ENCODE results near the gene OPRD1. TPM values are rescaled to one million over a fixed set of nuclear protein-coding genes. Genes with fewer than 3 reads are reported as not detected.
"Not testable (repeated sequence)": the region's sequence is repeated elsewhere in the genome, so short reads cannot be mapped to it uniquely, and the experiment has no call there.

OPRD1 gene
- total RNA-seq, 1 donor from 2014 or later = not detected

DNA sequence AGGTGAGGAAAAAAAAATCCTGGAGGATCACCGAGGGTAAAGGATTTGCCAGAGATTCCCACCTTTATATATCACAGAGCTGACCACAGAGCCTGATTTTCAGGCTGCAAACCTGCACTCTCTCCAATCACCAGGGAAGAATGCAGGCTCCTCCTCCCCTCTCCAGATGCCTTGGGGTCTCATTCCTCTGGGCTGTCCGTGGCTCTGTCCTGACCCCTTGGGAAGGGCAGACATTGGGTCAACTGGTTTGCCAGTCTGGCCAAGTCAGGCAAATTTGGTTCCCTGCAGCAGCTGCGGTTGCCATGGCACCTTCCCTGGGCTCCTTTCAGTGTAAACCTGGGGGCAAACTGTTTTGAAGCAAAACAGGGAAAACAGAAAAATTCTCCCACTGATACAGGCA, 11.6 kb upstream of the OPRD1 start:
- intact Hi-C loops (cut with micrococcal nuclease) = no loop called here

DNA sequence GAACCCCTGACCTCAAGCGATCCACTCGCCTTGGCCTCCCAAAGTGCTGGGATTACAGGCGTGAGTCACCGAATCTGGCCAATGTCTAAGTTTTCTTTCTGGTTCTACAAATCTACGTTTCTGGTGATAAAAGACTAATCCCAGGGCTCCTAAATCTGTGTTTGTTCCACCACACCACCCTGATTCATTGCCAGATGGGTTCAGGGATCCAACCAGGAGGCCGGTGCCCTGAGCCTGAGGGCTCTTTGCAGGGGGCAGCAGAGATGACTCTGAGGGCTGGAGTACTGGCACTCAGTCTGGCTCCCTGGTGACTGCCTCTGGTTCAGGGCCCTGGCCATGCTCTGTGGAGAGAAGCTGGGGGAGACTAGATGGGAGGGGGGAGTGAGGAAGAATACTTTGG, 10.5 kb upstream of the OPRD1 start:
- intact Hi-C loops (cut with micrococcal nuclease) = no loop called here

DNA sequence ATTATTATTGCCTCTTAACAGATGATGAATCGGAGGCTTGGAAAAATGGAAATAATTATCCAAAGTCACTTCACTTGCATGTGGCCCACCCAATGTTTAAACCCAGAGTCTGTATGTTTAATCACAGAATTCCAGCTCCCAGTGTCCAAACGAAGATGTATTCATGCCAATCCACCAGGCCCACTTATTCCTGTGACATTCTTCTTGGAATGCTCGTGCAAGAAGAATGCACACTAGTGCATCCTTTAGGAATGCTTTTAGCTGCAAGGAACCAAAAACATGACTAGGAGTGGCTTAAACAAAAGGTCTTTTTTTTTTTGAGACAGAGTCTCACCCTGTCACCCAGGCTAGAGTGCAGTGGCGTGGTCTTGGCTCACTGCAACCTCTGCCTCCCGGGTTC, 8.9 kb upstream of the OPRD1 start:
- intact Hi-C loops (cut with micrococcal nuclease) = no loop called here

DNA sequence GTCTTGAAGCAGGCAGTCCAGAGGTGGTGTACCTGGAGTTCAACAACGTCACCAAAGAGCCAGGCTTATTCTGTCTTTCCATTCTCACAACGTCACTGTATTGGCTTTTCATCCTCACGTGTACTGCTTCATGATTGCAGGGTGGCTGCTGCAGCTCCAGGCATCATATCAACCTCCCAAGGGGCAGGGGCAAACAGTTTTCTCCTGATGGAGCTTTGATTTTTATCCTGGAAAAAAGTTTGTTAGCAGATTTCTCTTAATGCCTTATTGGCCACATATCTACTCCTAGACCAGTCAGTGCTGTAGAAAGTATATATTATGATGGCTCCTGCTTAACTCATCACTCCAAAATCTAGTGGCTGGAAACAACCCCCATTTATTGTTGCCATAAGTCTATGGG, 8.3 kb upstream of the OPRD1 start:
- intact Hi-C loops (cut with micrococcal nuclease) = no loop called here

DNA sequence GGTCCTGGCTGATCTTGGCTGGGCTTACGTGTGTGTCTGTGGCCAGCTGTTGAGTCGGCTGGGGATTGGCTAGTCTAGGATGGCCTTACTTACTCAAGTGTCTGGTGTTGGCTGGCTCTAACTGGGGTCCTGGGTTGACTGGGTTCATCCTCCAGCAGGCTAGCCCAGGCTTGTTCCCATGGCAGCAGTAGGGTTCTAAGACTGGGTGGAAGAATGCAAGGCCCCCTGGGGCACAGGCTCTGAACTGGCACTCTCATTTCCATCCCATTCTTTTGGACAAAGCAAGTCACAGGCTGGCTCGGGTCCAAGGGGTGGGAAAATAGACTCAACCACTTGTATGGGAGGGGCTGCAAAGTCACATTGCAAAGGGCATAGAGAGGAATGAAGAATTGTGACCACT, 7.9 kb upstream of the OPRD1 start:
- intact Hi-C loops (cut with micrococcal nuclease) = no loop called here

DNA sequence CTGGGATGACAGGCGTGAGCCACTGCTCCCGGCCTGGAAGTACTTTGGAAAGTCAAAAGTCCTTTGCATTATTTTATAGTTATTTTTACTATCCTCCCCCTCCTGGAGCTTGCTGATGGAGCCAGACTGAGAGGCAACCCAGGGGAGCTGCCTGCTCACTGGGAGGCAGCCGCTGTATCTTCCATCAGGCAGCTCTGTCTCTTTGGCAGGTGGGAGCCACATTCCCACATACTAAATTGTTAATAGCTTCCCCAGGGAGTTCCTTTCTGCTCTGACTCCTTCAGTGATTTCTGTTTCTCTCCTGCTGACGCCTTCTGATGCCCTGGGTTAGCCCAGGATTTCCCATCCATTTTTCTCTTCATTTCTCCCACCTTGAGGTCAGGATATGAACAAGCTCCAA, 4.9 kb upstream of the OPRD1 start:
- intact Hi-C loops (cut with micrococcal nuclease) = no loop called here

DNA sequence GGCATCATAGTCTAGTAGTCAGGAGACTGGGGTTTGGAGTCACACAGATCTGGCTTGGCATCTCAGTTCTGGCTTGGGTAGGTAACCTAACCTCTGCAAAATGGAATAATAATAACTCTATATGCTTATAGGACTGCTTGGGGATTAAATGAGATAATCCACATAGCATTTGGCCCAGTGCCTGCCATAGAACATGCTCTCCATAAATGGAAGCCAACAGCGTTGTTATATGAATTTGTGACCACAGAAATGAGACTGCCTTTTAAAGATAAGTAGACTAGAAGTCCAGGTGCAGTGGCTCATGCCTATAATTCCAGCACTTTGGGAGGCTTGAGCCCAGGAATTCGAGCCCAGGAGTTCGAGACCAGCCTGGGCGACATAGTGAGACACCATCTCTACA, 4.0 kb upstream of the OPRD1 start:
- intact Hi-C loops (cut with micrococcal nuclease) = no loop called here

DNA sequence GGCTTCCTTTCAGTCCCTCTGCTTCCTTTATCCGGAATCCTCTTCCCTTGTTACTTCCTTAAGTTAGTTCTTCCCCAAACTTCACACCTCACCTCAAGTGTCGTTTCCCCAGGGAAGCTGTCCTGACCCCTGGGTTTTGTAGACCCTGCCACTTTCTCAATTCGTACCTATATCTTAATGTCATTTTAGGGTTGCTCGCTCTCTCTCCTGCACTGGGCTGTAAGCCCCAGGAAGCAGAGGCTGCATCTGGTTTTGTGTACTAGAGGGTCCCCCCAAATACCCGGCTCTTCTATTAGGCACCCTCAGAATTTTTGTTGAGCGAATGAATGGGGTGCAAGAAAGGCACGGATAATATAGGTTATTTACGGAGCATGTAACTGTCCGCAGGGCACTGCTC, 603 bp upstream of the OPRD1 start:
- intact Hi-C loops (cut with micrococcal nuclease) = no loop called here

DNA sequence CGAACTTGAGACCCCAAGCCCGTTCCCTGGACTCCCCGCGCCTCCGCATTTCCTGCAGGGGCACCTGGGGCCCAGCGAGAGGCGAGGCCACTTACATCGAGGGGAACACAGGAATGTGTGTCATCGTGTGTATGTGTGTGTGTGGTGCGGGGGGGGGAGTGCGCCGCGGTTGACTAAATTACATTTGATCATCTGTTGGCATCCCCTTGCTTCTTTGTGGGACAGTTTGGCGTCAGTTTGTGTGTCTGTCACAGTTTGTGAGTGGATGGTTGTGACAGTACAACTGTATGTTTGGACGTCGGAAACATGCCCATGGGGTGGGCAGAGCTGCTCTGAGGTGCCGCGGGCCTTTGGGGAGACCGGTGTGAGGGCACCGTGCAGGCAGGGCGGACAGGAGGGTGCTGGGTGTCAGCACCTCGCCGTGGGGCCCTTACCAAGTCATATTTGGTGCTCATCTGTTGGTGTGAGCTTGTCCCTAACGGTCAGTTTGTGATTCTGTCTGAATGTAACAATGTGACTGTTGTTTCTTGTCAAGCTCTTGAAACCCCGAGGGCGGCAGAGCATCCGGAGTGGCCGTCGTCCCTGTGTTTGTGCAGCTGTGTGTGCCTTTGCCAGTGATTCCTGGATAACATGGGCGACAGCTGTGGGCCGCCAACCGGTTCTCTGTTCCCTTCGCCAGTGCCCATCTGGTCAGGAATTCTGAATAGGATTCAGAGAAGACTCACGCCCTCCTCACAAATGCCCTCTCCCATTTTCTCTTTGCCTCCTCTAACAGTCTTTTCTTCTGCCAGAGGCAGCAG, 899 bp downstream of the OPRD1 start:
- intact Hi-C loops (cut with micrococcal nuclease) = no loop called here

DNA sequence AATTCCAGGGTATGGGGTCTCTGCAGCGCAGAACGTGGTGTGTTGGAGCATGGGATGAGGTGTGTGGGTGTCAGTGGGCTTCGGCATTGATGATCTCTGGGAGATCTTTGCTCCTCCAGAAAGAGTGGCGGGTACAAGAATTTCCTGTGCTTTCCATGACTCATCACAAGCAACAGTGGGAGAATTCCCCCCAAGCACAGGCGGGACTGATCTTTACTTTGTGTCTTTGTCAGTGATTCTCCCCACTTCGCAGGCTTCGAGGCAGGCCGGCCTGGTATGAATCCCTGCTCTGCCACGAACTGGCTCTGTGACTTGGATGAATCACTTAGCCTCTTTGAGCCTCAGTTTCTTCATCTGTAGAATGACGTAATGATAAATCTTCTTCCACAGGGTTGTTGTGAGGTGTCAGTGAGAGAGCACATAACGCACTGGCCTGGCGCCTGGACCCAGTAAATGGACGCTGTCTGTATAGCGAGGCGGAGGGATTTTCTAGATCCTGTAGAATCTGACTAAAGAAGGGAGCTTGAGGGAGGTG, 2.0 kb downstream of the OPRD1 start:
- intact Hi-C loops (cut with micrococcal nuclease) = no loop called here

DNA sequence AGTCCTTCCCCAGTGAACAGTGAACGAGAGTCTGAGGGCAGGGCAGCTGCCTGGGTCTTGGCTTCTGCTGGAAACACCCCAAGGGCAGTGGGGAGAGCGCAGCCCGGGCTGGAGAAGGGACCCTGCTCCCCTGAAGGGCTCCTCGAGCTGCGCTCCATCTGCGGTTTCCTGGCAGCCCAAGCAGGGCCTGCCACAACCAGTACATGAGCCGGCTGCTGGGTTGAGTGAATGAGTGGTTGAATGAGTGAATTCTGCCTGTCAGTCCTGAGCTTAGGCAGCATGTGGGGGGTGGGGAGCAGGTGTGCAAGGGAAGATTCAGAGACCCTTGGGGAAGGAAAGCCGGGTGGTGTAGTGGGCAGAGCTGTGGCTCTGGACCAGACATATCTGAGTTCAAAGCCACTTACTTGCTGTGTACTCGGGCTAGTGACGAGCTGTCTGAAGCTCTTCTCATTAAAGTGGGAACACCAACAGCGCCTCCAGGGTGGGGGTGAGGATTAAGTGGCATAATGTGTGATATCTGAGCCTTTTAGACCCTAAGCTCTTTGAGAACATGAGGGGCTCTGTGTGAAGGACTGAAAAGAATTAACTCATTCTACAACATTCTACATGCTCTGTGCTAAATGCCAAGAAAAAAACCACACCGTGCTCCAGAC, 3.7 kb downstream of the OPRD1 start:
- intact Hi-C loops (cut with micrococcal nuclease) = no loop called here

DNA sequence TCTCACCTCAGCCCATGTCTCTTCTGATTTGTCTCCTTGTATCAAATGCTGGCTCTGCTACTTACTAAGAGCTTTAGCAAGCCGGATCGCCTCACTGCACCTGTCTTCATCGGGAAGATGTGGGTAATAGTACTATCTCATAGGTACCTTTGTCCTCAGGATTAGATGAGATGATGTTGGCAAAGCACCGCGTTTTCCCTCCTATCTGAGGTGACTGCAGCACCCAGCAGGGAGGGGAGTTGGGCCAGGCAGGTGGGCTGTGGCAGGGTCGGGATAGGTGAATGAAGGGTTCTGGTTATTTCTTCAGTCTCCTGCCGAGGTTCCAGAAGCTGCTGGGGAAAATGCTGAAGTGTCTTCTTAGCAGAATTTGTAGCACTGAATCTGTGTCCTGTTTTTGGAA, 5.2 kb downstream of the OPRD1 start:
- intact Hi-C loops (cut with micrococcal nuclease) = no loop called here

DNA sequence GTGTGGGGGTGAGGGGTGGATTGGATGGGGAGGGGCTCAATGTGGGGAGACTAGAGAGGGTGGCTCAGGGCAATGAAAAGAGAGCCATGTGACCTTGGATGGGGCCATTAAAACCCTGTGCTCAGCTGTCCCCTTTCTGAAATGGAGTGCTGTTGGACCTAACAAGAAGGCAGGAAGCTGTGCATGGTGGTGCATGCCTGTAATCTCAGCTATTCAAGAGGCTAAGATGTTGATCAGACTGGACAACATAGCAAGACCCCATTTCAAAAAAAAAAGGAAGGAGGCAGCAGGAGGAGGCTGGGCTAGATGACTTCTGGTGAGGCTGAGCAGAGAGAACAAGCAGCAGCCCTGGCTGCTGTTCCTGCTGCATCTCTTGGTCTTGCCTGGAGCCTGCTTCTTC, 7.0 kb downstream of the OPRD1 start:
- intact Hi-C loops (cut with micrococcal nuclease) = no loop called here

DNA sequence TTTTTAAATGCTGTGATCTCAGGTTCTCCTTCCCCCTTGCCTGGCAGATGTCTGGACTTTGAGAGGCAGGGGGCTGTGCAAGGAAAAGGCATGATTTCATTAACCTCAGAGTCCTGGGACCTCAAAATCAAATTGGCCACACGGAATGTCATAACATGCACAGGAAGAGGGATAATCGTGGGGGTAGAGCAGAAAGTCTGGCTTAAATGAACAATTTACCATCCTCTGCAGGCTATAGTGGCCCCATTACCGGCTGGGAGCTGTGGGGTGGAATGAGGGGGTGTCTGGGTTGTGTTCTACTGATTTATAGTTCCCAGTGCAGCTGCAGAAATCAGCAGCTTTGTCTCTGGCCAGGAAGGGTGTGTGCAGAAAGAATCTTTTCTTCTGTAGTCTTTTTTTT, 10.8 kb downstream of the OPRD1 start:
- intact Hi-C loops (cut with micrococcal nuclease) = no loop called here

DNA sequence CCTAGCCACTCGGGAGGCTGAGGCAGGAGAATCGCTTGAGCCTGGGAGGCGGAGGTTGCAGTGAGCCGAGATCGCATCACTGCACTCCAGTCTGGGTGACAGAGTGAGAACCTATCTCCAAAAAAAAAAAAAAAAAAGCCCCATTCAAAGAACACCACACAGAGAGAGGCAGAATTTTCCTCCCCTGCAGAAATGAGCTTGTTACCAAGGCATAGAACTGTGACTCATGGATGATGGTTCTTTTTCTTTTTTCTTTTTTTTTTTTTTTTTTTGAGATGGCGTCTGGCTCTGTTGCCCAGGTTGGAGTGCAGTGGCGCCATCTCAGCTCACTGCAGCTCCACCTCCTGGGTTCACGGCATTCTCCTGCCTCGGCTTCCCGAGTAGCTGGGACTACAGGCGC, 12.1 kb downstream of the OPRD1 start:
- intact Hi-C loops (cut with micrococcal nuclease) = not testable (repeated sequence)

DNA sequence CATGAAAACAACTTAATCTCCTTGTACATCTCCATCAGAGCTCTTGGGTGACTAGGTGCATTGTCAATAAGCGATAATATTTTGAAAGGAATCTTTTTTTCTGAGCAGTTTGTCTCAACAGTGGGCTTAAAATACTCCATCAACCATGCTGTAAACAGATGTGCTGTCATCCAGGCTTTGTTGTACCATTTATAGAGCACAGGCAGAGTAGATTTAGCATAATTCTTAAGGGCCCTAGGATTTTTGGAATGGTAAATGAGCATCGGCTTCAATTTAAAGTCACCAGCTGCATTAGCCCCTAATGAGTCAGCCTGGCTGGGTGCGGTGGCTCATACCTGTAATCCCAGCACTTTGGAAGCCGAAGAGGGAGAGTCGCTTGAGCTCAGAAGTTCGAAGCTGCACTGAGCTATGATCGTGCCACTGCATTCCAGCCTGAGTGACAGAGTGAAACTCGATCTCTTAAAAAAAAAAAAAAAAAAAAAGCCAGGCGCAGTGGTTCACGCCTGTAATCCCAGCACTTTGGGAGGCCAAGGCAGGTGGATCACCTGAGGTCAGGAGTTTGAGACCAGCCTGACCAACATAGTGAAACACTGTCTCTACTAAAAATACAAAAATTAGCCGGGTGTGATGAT, 16.4 kb downstream of the OPRD1 start:
- intact Hi-C loops (cut with micrococcal nuclease) = not testable (repeated sequence)

DNA sequence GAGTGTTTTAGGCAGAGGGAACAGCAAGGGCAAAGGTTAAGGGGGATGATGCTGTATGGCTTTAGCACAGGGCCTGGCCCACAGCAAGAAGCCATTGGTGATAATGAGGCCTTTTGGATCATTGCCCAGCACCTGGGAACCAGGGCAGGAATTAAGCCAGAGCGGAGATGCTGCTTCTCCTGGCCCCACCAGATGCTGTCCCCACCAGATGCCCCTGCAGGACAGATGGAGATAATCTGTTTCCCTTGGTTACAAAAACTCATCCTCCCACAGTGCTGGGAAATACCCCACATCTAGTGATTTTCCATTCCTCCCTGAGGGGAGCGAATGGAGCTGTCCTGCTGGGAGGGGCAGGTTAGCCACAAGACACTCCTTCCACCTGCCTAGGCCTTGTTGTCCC, 18.8 kb downstream of the OPRD1 start:
- intact Hi-C loops (cut with micrococcal nuclease) = no loop called here

DNA sequence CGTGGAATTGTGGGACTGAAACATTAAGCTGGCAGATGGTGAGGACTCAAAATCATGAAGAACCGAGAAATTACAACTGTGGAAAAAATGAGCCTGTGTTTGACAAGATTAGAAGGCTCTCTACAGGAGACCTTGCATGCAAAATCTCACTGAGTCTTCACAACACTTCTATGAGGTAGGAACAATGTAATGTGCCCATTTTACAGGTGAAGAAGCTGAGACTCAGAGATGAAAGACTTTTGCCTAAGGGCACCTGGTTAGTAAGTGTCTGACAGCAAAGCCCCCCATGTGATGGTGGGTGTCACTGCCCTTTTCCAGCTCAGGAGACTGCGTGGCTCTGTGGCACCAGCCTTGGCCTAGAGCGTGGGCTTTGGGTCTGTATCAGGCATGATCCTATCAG, 21.0 kb downstream of the OPRD1 start:
- intact Hi-C loops (cut with micrococcal nuclease) = no loop called here

DNA sequence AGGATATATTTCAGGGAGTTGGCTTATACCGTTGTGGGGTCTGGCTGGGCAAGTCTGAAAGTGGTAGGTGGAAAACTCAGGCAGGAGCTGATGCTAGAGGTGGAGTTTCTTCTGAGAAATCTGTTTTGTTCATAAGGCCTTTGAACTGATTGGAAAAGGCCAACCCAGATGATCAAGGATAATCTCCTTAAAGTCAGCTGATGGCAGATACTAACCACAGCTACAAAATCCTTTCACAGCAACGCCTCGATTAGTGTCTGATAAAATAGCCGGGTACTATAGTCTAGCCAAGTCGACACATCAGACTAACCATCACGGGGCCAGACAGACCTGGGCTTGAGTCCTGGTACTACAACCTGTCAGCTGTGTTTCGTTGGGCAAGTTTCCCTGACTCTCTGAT, 21.4 kb downstream of the OPRD1 start:
- intact Hi-C loops (cut with micrococcal nuclease) = no loop called here

DNA sequence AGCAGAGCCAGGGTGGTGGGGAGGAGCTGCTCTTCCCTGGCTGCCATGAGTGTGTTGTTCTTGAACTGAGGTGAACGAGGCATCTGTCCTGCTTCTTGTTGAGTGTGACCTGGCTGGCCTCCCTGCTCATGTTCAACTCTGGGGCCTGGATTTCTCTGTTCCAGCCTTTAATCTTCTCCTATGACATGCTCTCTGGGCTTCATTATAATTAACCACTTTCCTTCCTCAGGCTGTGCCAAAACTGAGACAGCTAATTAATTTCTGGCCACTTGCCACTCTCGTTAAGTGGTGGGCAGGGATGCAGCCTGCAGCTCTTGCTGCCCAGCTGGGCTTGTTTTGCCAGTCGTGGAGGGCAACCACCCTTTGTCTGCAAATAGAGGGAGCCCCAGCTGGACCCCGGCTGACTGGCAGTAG, 23.3 kb downstream of the OPRD1 start:
- intact Hi-C loops (cut with micrococcal nuclease) = no loop called here

DNA sequence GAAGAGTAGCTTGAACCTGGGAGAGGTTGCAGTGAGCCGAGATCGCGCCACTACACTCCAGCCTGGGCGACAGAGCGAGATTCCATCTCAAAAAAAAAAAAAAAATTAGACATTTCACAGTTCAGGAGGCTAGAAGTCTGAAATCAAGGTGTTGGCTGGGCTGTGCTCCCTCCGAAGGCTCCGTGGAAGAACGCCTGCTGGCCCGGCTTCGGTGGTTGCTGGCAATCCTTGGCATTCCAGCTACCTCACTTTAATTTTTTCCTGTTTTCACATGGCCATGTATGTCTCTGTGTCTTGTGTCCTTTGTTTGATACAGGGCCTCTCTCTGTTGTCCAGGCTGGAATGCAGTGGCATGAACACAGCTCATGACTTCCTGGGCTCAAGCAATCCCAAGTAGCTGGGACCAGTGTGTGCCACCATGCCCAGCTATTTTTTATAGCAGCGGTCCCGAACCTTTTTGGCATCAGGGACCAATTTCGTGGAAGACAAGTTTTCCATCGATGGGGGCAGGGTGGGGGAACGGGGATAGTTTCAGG, 24.5 kb downstream of the OPRD1 start:
- intact Hi-C loops (cut with micrococcal nuclease) = no loop called here

DNA sequence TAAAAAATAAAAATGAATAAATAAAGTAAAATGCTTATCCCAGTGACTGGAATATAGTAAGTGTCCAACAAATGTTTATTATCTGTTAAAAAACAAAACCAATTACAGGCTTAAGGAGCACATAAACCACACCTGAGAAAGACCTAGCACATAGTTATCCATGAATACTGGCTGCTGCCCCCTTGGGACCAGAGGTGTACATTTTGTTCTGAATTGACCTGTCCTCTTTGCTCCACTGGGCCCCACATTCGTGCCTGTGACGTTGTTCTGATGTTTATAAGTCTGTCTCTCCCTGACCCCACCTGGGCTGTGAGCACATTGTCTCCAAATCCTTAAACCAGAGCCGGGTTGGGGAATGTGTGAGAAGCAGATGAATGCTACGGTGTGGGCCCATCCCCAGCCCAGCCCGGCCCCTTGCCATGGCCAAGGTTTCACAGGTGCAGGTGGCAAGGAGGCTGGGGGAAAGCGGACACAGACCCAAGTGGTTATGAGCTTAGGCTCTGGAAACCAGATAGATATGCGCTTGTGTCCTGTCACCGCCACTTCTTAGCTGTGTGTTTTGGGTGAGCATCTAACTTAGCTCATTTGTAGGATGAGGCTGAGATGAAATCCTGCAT, 29.1 kb downstream of the OPRD1 start:
- intact Hi-C loops (cut with micrococcal nuclease) = no loop called here
